ENCODE measurements around the gene KLF16.

DNA sequence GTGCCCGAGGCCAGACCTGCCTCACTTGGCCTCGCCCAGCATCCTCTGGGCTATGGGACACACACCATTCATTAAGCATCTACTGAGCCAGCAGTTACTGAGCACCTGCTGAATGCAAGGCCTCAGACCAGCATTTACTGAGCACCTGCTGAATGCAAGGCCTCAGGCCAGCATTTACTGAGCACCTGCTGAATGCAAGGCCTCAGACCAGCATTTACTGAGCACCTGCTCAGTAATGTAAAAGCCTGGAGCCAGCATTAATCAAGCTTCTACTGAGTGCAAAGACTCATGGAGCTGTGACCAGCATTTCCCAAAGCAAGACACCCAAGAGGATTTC is 55.0 kb downstream of the KLF16 start:
- TF ChIP-seq POLR2AphosphoS5 (IDR thresholded peaks at IDR 0.05) (no peak), POLR2A (IDR thresholded peaks at IDR 0.05) (no peak)
- TF ChIP-seq, protein P1, sequence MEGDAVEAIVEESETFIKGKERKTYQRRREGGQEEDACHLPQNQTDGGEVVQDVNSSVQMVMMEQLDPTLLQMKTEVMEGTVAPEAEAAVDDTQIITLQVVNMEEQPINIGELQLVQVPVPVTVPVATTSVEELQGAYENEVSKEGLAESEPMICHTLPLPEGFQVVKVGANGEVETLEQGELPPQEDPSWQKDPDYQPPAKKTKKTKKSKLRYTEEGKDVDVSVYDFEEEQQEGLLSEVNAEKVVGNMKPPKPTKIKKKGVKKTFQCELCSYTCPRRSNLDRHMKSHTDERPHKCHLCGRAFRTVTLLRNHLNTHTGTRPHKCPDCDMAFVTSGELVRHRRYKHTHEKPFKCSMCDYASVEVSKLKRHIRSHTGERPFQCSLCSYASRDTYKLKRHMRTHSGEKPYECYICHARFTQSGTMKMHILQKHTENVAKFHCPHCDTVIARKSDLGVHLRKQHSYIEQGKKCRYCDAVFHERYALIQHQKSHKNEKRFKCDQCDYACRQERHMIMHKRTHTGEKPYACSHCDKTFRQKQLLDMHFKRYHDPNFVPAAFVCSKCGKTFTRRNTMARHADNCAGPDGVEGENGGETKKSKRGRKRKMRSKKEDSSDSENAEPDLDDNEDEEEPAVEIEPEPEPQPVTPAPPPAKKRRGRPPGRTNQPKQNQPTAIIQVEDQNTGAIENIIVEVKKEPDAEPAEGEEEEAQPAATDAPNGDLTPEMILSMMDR (IDR thresholded peaks at IDR 0.05), result no peak

Data from gastroesophageal sphincter (tissue), 3 donors.